NB4 (cell line): Measurements from ENCODE around the gene GPC5.

Experiments used
- MAX ChIP-seq: IDR thresholded peaks from 2 replicates; pipeline ENCODE4 v1.6.1; 2011; ENCODE audit warnings: low read depth, low read length
- MYC ChIP-seq: IDR thresholded peaks from 2 replicates; pipeline ENCODE4 v1.6.1; 2011; ENCODE audit warnings: low read depth, low read length
- POLR2A ChIP-seq: IDR thresholded peaks from 2 replicates; pipeline ENCODE4 v1.6.1; 2011; ENCODE audit warnings: mild to moderate bottlenecking; ENCODE audit not compliant: insufficient read length; ENCODE audit errors: extremely low read depth
- TF ChIP-seq, protein P1 (sequence below): IDR thresholded peaks from one replicate; pipeline ENCODE4 v1.5.1; 2012; ENCODE audit warnings: low read depth, low read length

DNA sequence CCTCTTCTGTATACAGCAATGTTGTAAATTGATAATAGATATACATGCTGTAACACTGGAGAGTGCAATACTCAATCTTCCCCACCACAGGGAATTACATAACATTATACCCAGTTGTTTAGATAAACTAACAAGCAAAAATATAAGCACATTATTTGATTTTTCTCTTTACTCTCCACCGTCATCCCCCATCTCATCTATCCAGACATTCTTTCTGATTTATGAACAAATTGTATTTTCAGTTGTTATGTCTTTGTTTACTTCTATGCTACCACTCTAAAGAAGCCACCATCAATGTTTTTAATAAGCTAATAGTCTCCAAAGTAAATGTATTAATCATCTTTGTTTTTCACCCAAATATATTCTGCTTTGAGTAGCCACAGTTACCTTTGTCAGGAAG is 1337.5 kb downstream of the GPC5 start:
- TF ChIP-seq, protein P1, sequence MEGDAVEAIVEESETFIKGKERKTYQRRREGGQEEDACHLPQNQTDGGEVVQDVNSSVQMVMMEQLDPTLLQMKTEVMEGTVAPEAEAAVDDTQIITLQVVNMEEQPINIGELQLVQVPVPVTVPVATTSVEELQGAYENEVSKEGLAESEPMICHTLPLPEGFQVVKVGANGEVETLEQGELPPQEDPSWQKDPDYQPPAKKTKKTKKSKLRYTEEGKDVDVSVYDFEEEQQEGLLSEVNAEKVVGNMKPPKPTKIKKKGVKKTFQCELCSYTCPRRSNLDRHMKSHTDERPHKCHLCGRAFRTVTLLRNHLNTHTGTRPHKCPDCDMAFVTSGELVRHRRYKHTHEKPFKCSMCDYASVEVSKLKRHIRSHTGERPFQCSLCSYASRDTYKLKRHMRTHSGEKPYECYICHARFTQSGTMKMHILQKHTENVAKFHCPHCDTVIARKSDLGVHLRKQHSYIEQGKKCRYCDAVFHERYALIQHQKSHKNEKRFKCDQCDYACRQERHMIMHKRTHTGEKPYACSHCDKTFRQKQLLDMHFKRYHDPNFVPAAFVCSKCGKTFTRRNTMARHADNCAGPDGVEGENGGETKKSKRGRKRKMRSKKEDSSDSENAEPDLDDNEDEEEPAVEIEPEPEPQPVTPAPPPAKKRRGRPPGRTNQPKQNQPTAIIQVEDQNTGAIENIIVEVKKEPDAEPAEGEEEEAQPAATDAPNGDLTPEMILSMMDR: no peak
- TF ChIP-seq POLR2A: no peak
- no peak for TF ChIP-seq MAX
- no peak for TF ChIP-seq MYC
